GM12892 (cell line): Measurements from ENCODE around the gene CHMP6.

Experiments
- POLR2A ChIP-seq: IDR thresholded peaks from 2 replicates; pipeline ENCODE4 v1.6.1; 2011; ENCODE audit warnings: low read depth, low read length, control low read depth
- TAF1 ChIP-seq: IDR thresholded peaks from 2 replicates; pipeline ENCODE4 v1.6.1; 2011; ENCODE audit warnings: low read depth, mild to moderate bottlenecking, control low read depth, low read length, borderline replicate concordance

DNA sequence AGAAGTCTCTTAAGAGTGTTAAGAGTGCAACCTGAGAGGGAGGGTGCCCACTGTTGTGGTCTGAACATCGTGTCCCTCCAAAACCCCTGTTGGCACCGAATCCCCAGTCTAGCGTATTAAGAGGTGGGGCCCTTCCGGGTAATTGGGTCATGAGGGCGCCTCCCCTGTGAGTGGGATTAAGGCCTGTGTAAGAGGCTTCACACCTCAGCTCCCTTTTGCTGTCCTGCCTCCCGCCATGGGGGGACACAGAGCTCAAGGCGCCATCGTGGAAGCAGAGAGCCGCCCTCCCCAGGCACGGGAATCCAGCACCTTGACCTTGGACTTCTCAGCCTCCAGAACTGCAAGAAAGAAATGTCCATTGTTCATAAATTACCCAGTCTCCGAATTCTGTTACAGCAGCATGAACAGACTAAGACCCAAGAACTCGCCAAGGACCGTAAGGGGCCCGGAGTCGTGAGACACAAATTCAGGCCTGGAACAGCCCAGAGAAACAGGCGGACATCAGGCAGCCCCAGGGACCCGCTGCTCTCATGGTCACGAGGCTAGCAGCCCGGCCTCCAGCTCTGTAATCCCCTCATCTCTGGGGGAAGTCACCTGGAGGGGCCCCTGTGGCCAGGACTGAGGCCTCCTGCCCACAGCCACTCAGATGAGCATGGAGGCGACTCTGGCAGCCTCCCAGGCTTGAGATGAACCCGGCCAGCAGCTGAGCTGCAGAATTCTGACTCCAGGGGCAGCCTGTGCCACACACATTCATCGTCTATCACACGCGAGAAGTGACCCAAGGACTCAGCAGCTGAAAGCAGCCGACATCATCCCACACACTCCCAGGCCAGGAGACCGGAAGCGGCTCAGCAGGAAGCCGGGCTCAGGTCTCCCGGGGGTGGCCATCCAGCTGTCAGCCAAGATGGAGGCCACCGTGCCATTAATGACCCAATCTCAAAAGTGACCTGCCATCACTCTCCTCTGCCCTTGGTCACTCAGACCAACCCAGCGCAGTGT lies 12.8 kb upstream of the CHMP6 start:
- TF ChIP-seq POLR2A (no peak), TAF1 (no peak)
